Measurements from ENCODE around the gene ASB6.

The ASB6 gene

GRCh38 chr9:129641750-129642585 is at the start of gene ASB6:
ASB6 (minus strand) TSS chr9:129642151; CDS start chr9:129641999, 152 bp downstream.
- DNase-seq (ENCODE audit: low read depth), result peak; percentile 87

- DNase-seq (ENCODE audit: low read depth), result no peak
Measured at GRCh38 chr9:129688285-129689043, 46.5 kb upstream of the ASB6 start.

GRCh38 chr9:129687391-129687790 is 45.4 kb upstream of the ASB6 start:
- DNase-seq (ENCODE audit: low read depth), result no peak

GRCh38 chr9:129686736-129687135 is 44.8 kb upstream of the ASB6 start:
- no peak for DNase-seq (ENCODE audit: low read depth)

- DNase-seq (ENCODE audit: low read depth), result no peak
Measured at GRCh38 chr9:129685933-129686259, 43.9 kb upstream of the ASB6 start.

- no peak for DNase-seq (ENCODE audit: low read depth)
Measured at GRCh38 chr9:129685220-129685932, 43.4 kb upstream of the ASB6 start.

GRCh38 chr9:129682381-129682780 is 40.4 kb upstream of the ASB6 start:
- DNase-seq (ENCODE audit: low read depth), result no peak

- DNase-seq (ENCODE audit: low read depth), result no peak
Measured at GRCh38 chr9:129681924-129682323, 40.0 kb upstream of the ASB6 start.

- DNase-seq (ENCODE audit: low read depth), result no peak
Measured at GRCh38 chr9:129679537-129679936, 37.6 kb upstream of the ASB6 start.

GRCh38 chr9:129678844-129679243 is 36.9 kb upstream of the ASB6 start:
- DNase-seq (ENCODE audit: low read depth), result no peak

GRCh38 chr9:129677456-129677855 is 35.5 kb upstream of the ASB6 start:
- DNase-seq (ENCODE audit: low read depth), result no peak

- no peak for DNase-seq (ENCODE audit: low read depth)
Measured at GRCh38 chr9:129676975-129677374, 35.0 kb upstream of the ASB6 start.

- no peak for DNase-seq (ENCODE audit: low read depth)
Measured at GRCh38 chr9:129676287-129676686, 34.3 kb upstream of the ASB6 start.

- DNase-seq (ENCODE audit: low read depth), result no peak
Measured at GRCh38 chr9:129675620-129676019, 33.7 kb upstream of the ASB6 start.

- DNase-seq (ENCODE audit: low read depth), result no peak
Measured at GRCh38 chr9:129674229-129674628, 32.3 kb upstream of the ASB6 start.

GRCh38 chr9:129673602-129674001 is 31.7 kb upstream of the ASB6 start:
- DNase-seq (ENCODE audit: low read depth), result no peak

GRCh38 chr9:129672702-129673101 is 30.8 kb upstream of the ASB6 start:
- DNase-seq (ENCODE audit: low read depth), result no peak

GRCh38 chr9:129671519-129671918 is 29.6 kb upstream of the ASB6 start:
- DNase-seq (ENCODE audit: low read depth), result no peak

- DNase-seq (ENCODE audit: low read depth), result no peak
Measured at GRCh38 chr9:129671065-129671464, 29.1 kb upstream of the ASB6 start.

GRCh38 chr9:129669946-129670345 is 28.0 kb upstream of the ASB6 start:
- DNase-seq (ENCODE audit: low read depth), result no peak

- DNase-seq (ENCODE audit: low read depth), result no peak
Measured at GRCh38 chr9:129669141-129669718, 27.3 kb upstream of the ASB6 start.

- DNase-seq (ENCODE audit: low read depth), result no peak
Measured at GRCh38 chr9:129667850-129668249, 25.9 kb upstream of the ASB6 start.
